GM23338 (cell line): ENCODE data around the gene IBA57. TPM values are rescaled to one million over a fixed set of nuclear protein-coding genes. Genes with fewer than 3 reads are reported as not detected.

ENCODE experiments used
- ATAC-seq: fragments of 200-7000 bp; cut with Tn5 transposase; 3 replicates; pipeline ENCODE4 v1.9.1; 2020
- DNase-seq: peaks from one replicate; pipeline ENCODE4 v3.0.0-alpha.2; 2015; ENCODE audit warnings: low spot score
- H2AFZ ChIP-seq: fragments of 200-600 bp; sonication (generic); 2 replicates; pipeline ENCODE4 v1.8.0; 2016; ENCODE audit warnings: antibody characterized with exemption, mild to moderate bottlenecking, moderate library complexity
- H3F3A ChIP-seq: fragments of 200-600 bp; sonication (generic); replicated peaks from 2 replicates; pipeline ENCODE4 v1.8.0; 2017; ENCODE audit warnings: antibody characterized with exemption, mixed run types, low read depth
- H3K27ac ChIP-seq: fragments of 200-600 bp; sonication (generic); 2 replicates; pipeline ENCODE4 v1.6.1; 2016; ENCODE audit warnings: low read depth
- H3K27me3 ChIP-seq: fragments of 200-600 bp; sonication (generic); 2 replicates; pipeline ENCODE4 v1.8.0; 2016; ENCODE audit warnings: mild to moderate bottlenecking, mixed run types, moderate library complexity; ENCODE audit not compliant: insufficient read depth
- H3K36me3 ChIP-seq: fragments of 200-600 bp; sonication (generic); 2 replicates; pipeline ENCODE4 v1.8.0; 2016; ENCODE audit warnings: mild to moderate bottlenecking; ENCODE audit not compliant: insufficient read depth
- H3K4me1 ChIP-seq: fragments of 200-600 bp; sonication (generic); 2 replicates; pipeline ENCODE4 v1.8.0; 2016; ENCODE audit warnings: mild to moderate bottlenecking, moderate library complexity; ENCODE audit not compliant: insufficient read depth
- H3K4me2 ChIP-seq: fragments of 200-600 bp; sonication (generic); 2 replicates; pipeline ENCODE4 v1.7.1; 2017; ENCODE audit warnings: mixed run types
- H3K4me3 ChIP-seq: fragments of 200-600 bp; sonication (generic); 2 replicates; pipeline ENCODE4 v1.6.1; 2016; ENCODE audit warnings: mixed run types
- H3K79me2 ChIP-seq: fragments of 200-600 bp; sonication (generic); replicated peaks from 2 replicates; pipeline ENCODE4 v1.8.0; 2017; ENCODE audit warnings: mild to moderate bottlenecking; ENCODE audit not compliant: insufficient read depth
- H3K9me2 ChIP-seq: fragments of 200-600 bp; sonication (generic); 2 replicates; pipeline ENCODE4 v1.8.0; 2017; ENCODE audit not compliant: insufficient read depth
- H4K20me1 ChIP-seq: fragments of 200-600 bp; sonication (generic); replicated peaks from 2 replicates; pipeline ENCODE4 v1.8.0; 2017; ENCODE audit warnings: mild to moderate bottlenecking; ENCODE audit not compliant: insufficient read depth
- H3K27ac Mint-ChIP-seq: 2 replicates; pipeline ENCODE4 v1.8.0; 2020; ENCODE audit warnings: inconsistent platforms, mild to moderate bottlenecking, moderate library complexity, mixed read lengths
- H3K27me3 Mint-ChIP-seq: 3 replicates; pipeline ENCODE4 v1.8.0; 2022; ENCODE audit warnings: low read depth, mild to moderate bottlenecking, moderate library complexity, mixed read lengths, inconsistent platforms; ENCODE audit not compliant: insufficient read depth, poor library complexity
- H3K36me3 Mint-ChIP-seq: 3 replicates; pipeline ENCODE4 v1.8.0; 2021; ENCODE audit warnings: low read depth, mild to moderate bottlenecking, inconsistent platforms, moderate library complexity, mixed read lengths
- H3K4me1 Mint-ChIP-seq: 3 replicates; pipeline ENCODE4 v1.8.0; 2020; ENCODE audit warnings: mild to moderate bottlenecking, inconsistent platforms, mixed read lengths
- H3K4me3 Mint-ChIP-seq: 3 replicates; pipeline ENCODE4 v1.8.0; 2021; ENCODE audit warnings: moderate library complexity, mild to moderate bottlenecking, inconsistent platforms, mixed read lengths
- H3K9me3 Mint-ChIP-seq: 3 replicates; pipeline ENCODE4 v1.8.0; 2020; ENCODE audit warnings: moderate library complexity, mild to moderate bottlenecking, inconsistent platforms, mixed read lengths
- CREB1 ChIP-seq: fragments of 250-450 bp; sonication (Bioruptor Pico); IDR thresholded peaks from 2 replicates; pipeline ENCODE4 v1.5.0; 2020; ENCODE audit warnings: low read depth, mild to moderate bottlenecking, moderate library complexity
- CTCF ChIP-seq, 2 experiments: fragments of 200-600 bp in 1 of 2; sonication (generic) in 1 of 2; conservative IDR thresholded peaks; 2 replicates each; pipeline versions ENCODE4 v1.5.1 to v1.6.1; 2016 to 2017; ENCODE audit warnings: antibody characterized with exemption in 2 of 2, low read depth in 2 of 2, mild to moderate bottlenecking in 2 of 2, moderate library complexity in 1 of 2
- ETS1 ChIP-seq: IDR thresholded peaks from 2 replicates; pipeline ENCODE4 v1.6.1; 2016; ENCODE audit warnings: antibody characterized with exemption
- EZH2phosphoT487 ChIP-seq: fragments of 200-600 bp; sonication (generic); IDR thresholded peaks from one replicate; pipeline ENCODE4 v1.8.1; 2018; ENCODE audit warnings: antibody characterized with exemption; ENCODE audit not compliant: unreplicated experiment
- NANOG ChIP-seq: IDR thresholded peaks from 2 replicates; pipeline ENCODE4 v1.6.1; 2016; ENCODE audit warnings: antibody characterized with exemption, borderline replicate concordance
- POLR2AphosphoS5 ChIP-seq: IDR thresholded peaks from 2 replicates; pipeline ENCODE4 v1.6.1; 2016; ENCODE audit warnings: antibody characterized with exemption, low read depth
- REST ChIP-seq: IDR thresholded peaks from one replicate; pipeline ENCODE4 v1.6.1; 2018; ENCODE audit warnings: antibody characterized with exemption; ENCODE audit not compliant: unreplicated experiment
- STAT1 ChIP-seq: IDR thresholded peaks from one replicate; pipeline ENCODE4 v1.6.1; 2016; ENCODE audit warnings: antibody characterized with exemption; ENCODE audit not compliant: unreplicated experiment
- ZNF331 ChIP-seq: fragments of 250-450 bp; sonication (Bioruptor Pico); IDR thresholded peaks from 2 replicates; pipeline ENCODE4 v1.5.0; 2020; ENCODE audit warnings: low read depth, mild to moderate bottlenecking, moderate library complexity
- ZNF462 ChIP-seq: fragments of 250-450 bp; sonication (Bioruptor Pico); IDR thresholded peaks from 2 replicates; pipeline ENCODE4 v1.5.0; 2020; ENCODE audit warnings: mild to moderate bottlenecking, moderate library complexity
- polyA plus RNA-seq: library from polyadenylated mRNA; unstranded; fragments of >200 nt; fragmentation: Nextera tagmentation; extraction: Ambion mirVana; gene quantifications from 2 replicates; pipeline ENCODE4 v1.2.1, GENCODE V29; 2016
- total RNA-seq: library from RNA; depleted of rRNA; stranded (reverse); fragments of >200 nt; shearing (Covaris generic); gene quantifications from 2 replicates; pipeline ENCODE4 v1.2.3, GENCODE V29; 2014

Gene IBA57
- total and polyA plus RNA-seq, 2 experiments from 2014 or later = 1.1 to 10.3 TPM

GRCh38 chr1:228171221-228171891, 5.8 kb downstream of the IBA57 start:
- Mint-ChIP-seq H3K9me3 (no peaks in the 10 kb centered on the region; the same call in 2 of the 3 replicates), H3K27ac (no peak overlapping the region), H3K27me3 (peaks cover 2% of the 10 kb centered on the region), H3K4me3 (no peak overlapping the region), H3K36me3 (no peaks in the 10 kb centered on the region; the same call in 2 of the 3 replicates), H3K4me1 (peaks cover 3% of the 10 kb centered on the region; the same call in 1 of the 3 replicates)
- H3K36me3 ChIP-seq = no peaks in the 10 kb centered on the region
- TF ChIP-seq ETS1 (no peak), POLR2AphosphoS5 (no peak), NANOG (no peak), ZNF462 (CRISPR knock-in tag) (no peak), CREB1 (no peak), CTCF (conservative IDR thresholded peaks at IDR 0.05; ENCODE audit: low read depth in 2 of 2) (no peak), STAT1 (no peak), EZH2phosphoT487 (no peak), REST (no peak), ZNF331 (CRISPR knock-in tag) (no peak)
- DNase-seq (no peak), ATAC-seq (no peak)
- no peak overlapping the region for H3K4me3 ChIP-seq
- H3K79me2 ChIP-seq = peaks cover 19% of the 10 kb centered on the region
- H3F3A ChIP-seq = peaks cover 6% of the 10 kb centered on the region; the same call in 1 of the 2 replicates
- no peak overlapping the region for H3K4me2 ChIP-seq
- H3K4me1 ChIP-seq = no peaks in the 10 kb centered on the region; the same call in 1 of the 2 replicates
- H3K27ac ChIP-seq = no peak overlapping the region
- no peaks in the 10 kb centered on the region; the same call in 1 of the 2 replicates for H4K20me1 ChIP-seq
- H2AFZ ChIP-seq = no peak overlapping the region
- no peaks in the 10 kb centered on the region for H3K27me3 ChIP-seq
- H3K9me2 ChIP-seq = no peaks in the 10 kb centered on the region
